IMR-90 (cell line): ENCODE measurements around the gene INTS2. TPM values are rescaled to one million over a fixed set of nuclear protein-coding genes. Genes with fewer than 3 reads are reported as not detected.

Experiments
- ATAC-seq: fragments of 200-7000 bp; cut with Tn5 transposase; 2 replicates; pipeline ENCODE4 v1.9.1; 2020; ENCODE audit warnings: low read depth, mild to moderate bottlenecking, moderate library complexity
- BruUV-seq: library from RNA; stranded (reverse); fragments of 400-500 nt; replicated peaks from 2 replicates; lab custom pipeline; 2021; lab: Mats Ljungman, UMichigan
- CTCF ChIA-PET: fragments of 300-600 bp; formaldehyde crosslinking; extraction: SDS; loops from one replicate; lab custom pipeline; 2021; ENCODE audit warnings: antibody characterized with exemption; lab: Yijun Ruan, JAX
- POLR2A ChIA-PET: fragments of 300-600 bp; sonication (Branson Sonifier 250); formaldehyde crosslinking; loops from one replicate; lab custom pipeline; 2022; ENCODE audit warnings: antibody characterized with exemption; ENCODE audit not compliant: unreplicated experiment; lab: Charles Lee
- DNase-seq: peaks from one replicate; pipeline ENCODE4 v3.0.0; 2013
- H2AFZ ChIP-seq: replicated peaks from 2 replicates; pipeline ENCODE3; 2013; ENCODE audit warnings: low read length, mild to moderate bottlenecking; ENCODE audit not compliant: poor library complexity
- H2AK5ac ChIP-seq: 2 replicates; pipeline ENCODE4 v1.6.1; 2013; ENCODE audit warnings: low read depth, low read length, inconsistent platforms
- H2AK9ac ChIP-seq: replicated peaks from 2 replicates; pipeline ENCODE3; 2013; ENCODE audit warnings: mild to moderate bottlenecking, low read depth, low read length, moderate library complexity; ENCODE audit not compliant: poor library complexity
- H2BK120ac ChIP-seq: 2 replicates; pipeline ENCODE4 v1.6.1; 2013; ENCODE audit warnings: low read depth, low read length, inconsistent platforms
- H2BK15ac ChIP-seq: 3 replicates; pipeline ENCODE4 v1.6.1; 2013; ENCODE audit warnings: low read depth, low read length, inconsistent platforms
- H2BK20ac ChIP-seq: 2 replicates; pipeline ENCODE4 v1.6.1; 2013; ENCODE audit warnings: low read depth, mild to moderate bottlenecking, inconsistent platforms, low read length, moderate library complexity
- H2BK5ac ChIP-seq: 2 replicates; pipeline ENCODE4 v1.6.1; 2013; ENCODE audit warnings: mild to moderate bottlenecking, low read depth, low read length, inconsistent platforms; ENCODE audit not compliant: poor library complexity, severe bottlenecking
- H3K14ac ChIP-seq: replicated peaks from 2 replicates; pipeline ENCODE4 v1.6.1; 2013; ENCODE audit warnings: low read depth, low read length, inconsistent platforms
- H3K18ac ChIP-seq: 2 replicates; pipeline ENCODE4 v1.6.1; 2013; ENCODE audit warnings: low read depth, low read length, control low read depth
- H3K23ac ChIP-seq: 2 replicates; pipeline ENCODE4 v1.6.1; 2013; ENCODE audit warnings: low read depth, low read length, inconsistent platforms
- H3K27ac ChIP-seq: 2 replicates; pipeline ENCODE4 v1.5.1; 2013; ENCODE audit warnings: mild to moderate bottlenecking, control low read depth, low read length; ENCODE audit not compliant: insufficient read depth
- H3K27me3 ChIP-seq: 2 replicates; pipeline ENCODE4 v1.6.1; 2013; ENCODE audit warnings: low read length; ENCODE audit not compliant: control insufficient read depth, insufficient read depth
- H3K36me3 ChIP-seq: 2 replicates; pipeline ENCODE4 v1.6.1; 2013; ENCODE audit warnings: low read length, mixed read lengths; ENCODE audit not compliant: control insufficient read depth, insufficient read depth
- H3K4ac ChIP-seq: 2 replicates; pipeline ENCODE4 v1.6.1; 2013; ENCODE audit warnings: low read depth, low read length, inconsistent platforms
- H3K4me1 ChIP-seq: 2 replicates; pipeline ENCODE4 v1.6.1; 2013; ENCODE audit warnings: low read length, mixed read lengths; ENCODE audit not compliant: control insufficient read depth, insufficient read depth
- H3K4me2 ChIP-seq: 2 replicates; pipeline ENCODE4 v1.6.1; 2013; ENCODE audit warnings: low read depth, mild to moderate bottlenecking, control low read depth, low read length, moderate library complexity
- H3K4me3 ChIP-seq: 2 replicates; pipeline ENCODE4 v1.5.1; 2013; ENCODE audit warnings: low read depth, mild to moderate bottlenecking, control low read depth, low read length, moderate library complexity; ENCODE audit not compliant: insufficient read depth
- H3K56ac ChIP-seq: 2 replicates; pipeline ENCODE4 v1.6.1; 2013; ENCODE audit warnings: low read length, inconsistent platforms; ENCODE audit not compliant: insufficient read depth; ENCODE audit errors: extremely low read depth
- H3K79me1 ChIP-seq, 2 experiments: 2 replicates each; pipeline ENCODE4 v1.6.1; 2013; ENCODE audit warnings: low read length in 2 of 2, inconsistent platforms in 1 of 2, low read depth in 1 of 2
- H3K9ac ChIP-seq: 2 replicates; pipeline ENCODE4 v1.6.1; 2013; ENCODE audit warnings: low read depth, low read length, control low read depth
- H3K9me1 ChIP-seq: 2 replicates; pipeline ENCODE4 v1.6.1; 2013; ENCODE audit warnings: low read length, inconsistent platforms; ENCODE audit not compliant: insufficient read depth
- H3K9me3 ChIP-seq: 2 replicates; pipeline ENCODE4 v1.6.1; 2013; ENCODE audit warnings: low read length; ENCODE audit not compliant: control insufficient read depth, insufficient read depth
- H4K20me1 ChIP-seq: 2 replicates; pipeline ENCODE4 v1.6.1; 2013; ENCODE audit warnings: low read length, inconsistent platforms; ENCODE audit not compliant: insufficient read depth
- H4K5ac ChIP-seq: 2 replicates; pipeline ENCODE4 v1.6.1; 2013; ENCODE audit warnings: mild to moderate bottlenecking, low read depth, low read length, control low read depth
- H4K8ac ChIP-seq, 2 experiments: 2 replicates each; pipeline ENCODE4 v1.6.1; 2013; ENCODE audit warnings: low read depth in 2 of 2, low read length in 2 of 2, control low read depth in 1 of 2, inconsistent platforms in 1 of 2
- H4K91ac ChIP-seq: 2 replicates; pipeline ENCODE4 v1.6.1; 2013; ENCODE audit warnings: low read depth, low read length, inconsistent platforms; ENCODE audit not compliant: insufficient read depth
- CEBPB ChIP-seq: IDR thresholded peaks from 2 replicates; pipeline ENCODE4 v1.6.1; 2012; ENCODE audit warnings: low read depth, low read length, improper control_type of control experiment
- RCOR1 ChIP-seq: IDR thresholded peaks from 2 replicates; pipeline ENCODE4 v1.6.1; 2012; ENCODE audit warnings: mild to moderate bottlenecking, low read length, improper control_type of control experiment; ENCODE audit not compliant: insufficient replicate concordance
- WGBS, 2 experiments: methylation state at CpG; one replicate each; pipeline versions ENCODE4 v1.1.5 to v1.1.7; 2013; ENCODE audit warnings: missing lambda C conversion rate in 2 of 2; ENCODE audit not compliant: insufficient read length in 1 of 2; ENCODE audit errors: extremely low coverage in 2 of 2; 5-methylcytosine and 5-hydroxymethylcytosine counted together
- dilution Hi-C: fragments of 300-500 bp; cut with HindIII; formaldehyde crosslinking; loops from one replicate; pipeline ENCODE4 v1.14.3; 2018; ENCODE audit warnings: low sequenced_read_pairs; ENCODE audit not compliant: unreplicated experiment
- in situ Hi-C: fragments of 300-500 bp; cut with MboI; formaldehyde crosslinking; loops from 3 replicates; pipeline ENCODE4 v1.14.3; 2019; ENCODE audit warnings: low sequenced_read_pairs, inconsistent platforms, mixed read lengths
- intact Hi-C: fragments of 100-400 bp; cut with micrococcal nuclease; formaldehyde crosslinking; loops from 2 replicates; pipeline ENCODE4 v1.10.0; 2022
- polyA plus RNA-seq, 3 experiments: library from polyadenylated mRNA; depleted of rRNA; stranded (reverse); fragments of >200 nt; gene quantifications; 2 replicates each; pipeline ENCODE4 v1.2.3, GENCODE V29; 2012; ENCODE audit warnings: low replicate concordance in 1 of 3
- total RNA-seq: library from RNA; depleted of rRNA; stranded (reverse); fragments of >200 nt; gene quantifications from 2 replicates; pipeline ENCODE4 v1.2.3, GENCODE V29; 2012

The INTS2 gene
- total and polyA plus RNA-seq, 2 of the 4 experiments (the other 2 are of a cell fraction), result 4.0 to 17.4 TPM

DNA sequence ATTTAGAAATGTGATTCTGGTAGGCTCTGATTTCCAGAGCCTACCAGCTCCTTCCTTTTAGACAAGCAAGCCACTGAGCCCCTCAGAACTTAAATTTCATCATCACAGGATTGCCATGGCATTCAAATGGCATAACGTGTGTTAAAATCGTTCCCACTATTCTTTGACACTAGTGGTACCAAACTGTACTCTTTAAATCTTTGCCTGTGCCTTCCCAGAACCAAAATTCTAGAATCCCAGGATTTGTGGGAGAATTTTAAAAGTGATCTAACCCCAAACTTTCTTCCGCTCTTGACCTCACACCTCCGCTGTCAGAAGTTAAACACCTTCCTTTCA is 287 bp upstream of the INTS2 start:
- Histone ChIP-seq H4K91ac (peak overlapping the region; percentile 58; the same call in 1 of the 2 replicates), H2BK5ac (peak overlapping the region; percentile 36), H3K36me3 (peaks cover 2% of the 10 kb centered on the region), H3K9me3 (no peaks in the 10 kb centered on the region), H3K4me1 (peaks cover 3% of the 10 kb centered on the region), H2BK15ac (peak overlapping the region; percentile 17; the same call in 1 of the 3 replicates), H3K9me1 (peaks cover 6% of the 10 kb centered on the region), H2AK5ac (no peak overlapping the region), H3K4ac (peak overlapping the region; percentile 62), H4K8ac (peak overlapping the region; percentile 82 to 100), H3K4me2 (peak overlapping the region; percentile 82; the same call in 1 of the 2 replicates), H4K20me1 (no peaks in the 10 kb centered on the region), H2AFZ (peak overlapping the region; percentile 94), H3K27ac (no peak overlapping the region), H3K14ac (peak overlapping the region; percentile 80), H3K4me3 (peak overlapping the region; percentile 33; the same call in 1 of the 2 replicates), H3K27me3 (no peaks in the 10 kb centered on the region), H3K56ac (peak overlapping the region; percentile 35; the same call in 1 of the 2 replicates), H2BK120ac (peak overlapping the region; percentile 21; the same call in 1 of the 2 replicates), H2AK9ac (peak overlapping the region; percentile 12), H2BK20ac (peak overlapping the region; percentile 22; the same call in 1 of the 2 replicates), H4K5ac (peak overlapping the region; percentile 92), H3K79me1 (peaks cover 10 to 32% of the 10 kb centered on the region in 2 experiments), H3K23ac (peak overlapping the region; percentile 34; the same call in 1 of the 2 replicates), H3K18ac (peak overlapping the region; percentile 18; the same call in 1 of the 2 replicates), H3K9ac (peak overlapping the region; percentile 35; the same call in 1 of the 2 replicates)
- WGBS, 2 experiments, result no CpG with 5 or more reads among the region's 4 CpGs
- no TSS peak for BruUV-seq
- in situ Hi-C loops, result no loop called here
- dilution Hi-C loops, result no loop called here
- ChIA-PET POLR2A (no interaction called here), CTCF (no interaction called here)
- DNase-seq, result no peak
- peak; percentile 21; the same call in 1 of the 2 replicates for TF ChIP-seq CEBPB
- no peak for TF ChIP-seq RCOR1
- intact Hi-C loops, result no loop called here
- ATAC-seq, result no peak
